GM15510 (cell line): ENCODE measurements around the gene TRPV6.

ENCODE experiments used
- POLR2A ChIP-seq: IDR thresholded peaks from 3 replicates; pipeline ENCODE4 v1.6.1; 2011; ENCODE audit warnings: borderline replicate concordance; ENCODE audit not compliant: insufficient read length; ENCODE audit errors: extremely low read depth

Gene TRPV6

DNA sequence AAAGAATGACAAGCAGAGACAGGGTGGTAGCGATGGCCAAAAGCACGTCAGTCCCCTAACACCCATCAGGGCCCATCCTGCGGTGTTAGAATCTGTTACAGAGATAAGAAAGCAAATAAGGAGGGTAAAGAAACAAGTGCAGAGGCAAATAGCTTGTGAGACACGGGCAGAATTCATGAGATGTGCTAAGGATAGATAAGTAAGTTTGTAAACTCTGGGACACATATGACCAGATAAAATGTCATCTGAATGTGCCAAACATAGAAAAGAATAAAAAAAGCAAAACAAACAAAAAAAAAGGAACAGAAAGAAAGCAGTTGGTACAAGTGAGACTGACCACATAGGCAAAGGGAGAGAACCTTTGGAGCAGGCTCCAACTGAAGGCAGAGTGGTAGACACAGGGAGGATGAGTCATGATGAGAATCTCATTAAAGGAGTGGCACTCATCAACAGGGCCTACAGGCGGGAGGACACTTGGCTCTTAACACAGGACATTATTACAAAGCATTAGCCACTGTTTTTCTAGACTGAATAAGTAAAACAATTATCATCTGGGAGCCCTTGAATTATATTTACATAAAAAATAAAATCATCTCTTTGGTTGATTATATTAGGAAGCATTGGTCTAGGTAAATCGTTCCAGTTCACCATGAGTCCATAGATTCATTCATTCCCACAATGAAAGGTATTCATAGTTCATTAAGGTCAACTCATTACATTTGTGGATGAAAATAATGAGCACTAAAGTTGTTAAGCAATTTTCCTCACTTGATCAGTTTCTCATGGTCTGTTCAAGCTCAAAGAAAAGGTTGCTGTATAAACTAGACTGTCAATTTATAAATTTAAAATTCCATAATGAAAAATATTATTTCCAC lies 52.1 kb downstream of the TRPV6 start:
- TF ChIP-seq POLR2A = no peak

DNA sequence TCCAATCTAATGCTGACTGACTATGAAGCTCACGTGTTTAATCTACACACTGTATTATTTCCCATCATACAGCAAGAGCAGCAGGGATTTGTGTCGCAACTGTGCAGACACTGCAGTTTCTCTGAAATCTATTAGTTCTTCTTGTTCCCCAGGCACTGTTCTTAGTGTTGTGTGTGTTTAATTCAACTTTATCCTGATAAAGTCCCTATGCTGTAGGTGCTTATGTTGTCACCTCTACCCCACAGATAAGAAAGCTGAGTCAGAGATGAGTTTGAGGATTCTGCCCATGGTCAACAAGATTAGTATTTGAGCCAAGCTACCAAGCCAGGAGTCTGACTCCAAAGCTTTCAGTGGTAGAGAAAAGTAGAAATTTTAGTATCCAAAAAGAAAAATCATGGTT lies 53.1 kb downstream of the TRPV6 start:
- TF ChIP-seq POLR2A = no peak

DNA sequence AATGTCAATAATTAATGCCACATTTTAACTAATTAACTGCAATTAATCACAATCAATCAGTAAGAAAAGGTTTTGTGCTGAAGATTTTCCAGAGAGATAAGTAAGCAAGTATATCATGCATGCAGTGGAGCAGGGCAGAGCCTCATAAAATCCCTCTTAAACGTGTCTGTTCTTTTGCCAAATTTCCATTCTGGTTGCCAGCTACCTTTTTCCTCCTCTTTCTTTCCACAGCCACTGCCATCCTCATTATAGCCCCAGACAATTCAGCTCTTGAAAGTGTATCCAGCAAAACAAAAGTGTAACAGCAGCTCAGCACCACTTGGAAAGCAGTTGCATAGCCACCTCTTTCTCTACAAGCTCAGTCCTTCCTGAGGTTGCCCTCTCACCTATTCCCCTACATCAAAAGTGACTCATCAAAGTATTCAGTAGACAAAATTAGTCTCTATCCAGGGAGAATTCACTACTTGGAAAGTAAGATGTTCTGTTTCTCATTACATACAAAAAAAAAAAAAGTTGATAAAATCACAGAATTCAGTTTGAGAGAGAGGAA lies 57.5 kb downstream of the TRPV6 start:
- TF ChIP-seq POLR2A = no peak

DNA sequence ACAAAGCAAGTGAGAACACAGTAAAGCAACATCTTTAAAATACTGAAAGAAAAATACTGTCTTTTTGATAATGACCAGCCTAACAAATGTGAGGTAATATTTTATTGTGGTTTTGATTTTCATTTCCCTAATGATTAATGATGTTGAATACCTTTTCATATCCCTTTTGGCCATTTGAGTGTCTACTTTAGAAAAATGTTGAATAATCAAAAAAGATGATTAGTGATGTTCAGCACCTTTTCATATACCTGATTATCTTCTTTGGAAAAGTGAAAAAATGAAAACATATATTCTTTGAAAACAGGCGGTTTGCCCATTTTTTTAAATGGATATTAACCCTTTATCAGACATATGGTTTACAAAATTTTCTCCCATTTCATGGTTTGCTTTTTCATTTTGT lies 62.8 kb downstream of the TRPV6 start:
- no peak for TF ChIP-seq POLR2A
